Neuron (in vitro differentiated cells): Measurements from ENCODE around the gene SPRR2E.
"Not testable (repeated sequence)": the region's sequence is repeated elsewhere in the genome, so short reads cannot be mapped to it uniquely, and the experiment has no call there.

Source experiments
- H2AFZ ChIP-seq: one replicate; pipeline ENCODE4 v1.6.1; 2013; ENCODE audit warnings: low read depth, mild to moderate bottlenecking, inconsistent platforms, low read length, moderate library complexity
- H3K27me3 ChIP-seq: one replicate; pipeline ENCODE4 v1.6.1; 2013; ENCODE audit warnings: low read length; ENCODE audit not compliant: insufficient read depth
- H3K36me3 ChIP-seq: one replicate; pipeline ENCODE4 v1.6.1; 2013; ENCODE audit warnings: low read length; ENCODE audit not compliant: insufficient read depth
- H3K4me1 ChIP-seq: one replicate; pipeline ENCODE4 v1.6.1; 2013; ENCODE audit warnings: low read length; ENCODE audit not compliant: insufficient read depth
- H3K4me3 ChIP-seq: 2 replicates; pipeline ENCODE4 v1.5.1; 2013; ENCODE audit warnings: mild to moderate bottlenecking, low read length, moderate library complexity
- H3K9me3 ChIP-seq: one replicate; pipeline ENCODE4 v1.6.1; 2013; ENCODE audit warnings: low read length

Gene SPRR2E

GRCh38 chr1:153094426-153094825 lies at the start of gene SPRR2E:
Gene SPRR2E (minus strand): TSS chr1:153094526. CDS start chr1:153093751, 775 bp downstream.
- H3K4me1 ChIP-seq, result no peaks in the 10 kb centered on the region
- H3K36me3 ChIP-seq, result no peaks in the 10 kb centered on the region
- H2AFZ ChIP-seq, result no peak within 1 kb of the TSS
- no peak within 1 kb of the TSS for H3K4me3 ChIP-seq
- H3K9me3 ChIP-seq, result no peaks in the 10 kb centered on the region
- H3K27me3 ChIP-seq, result no peaks in the 10 kb centered on the region

- Histone ChIP-seq H2AFZ (no peak overlapping the region), H3K27me3 (peaks cover 2% of the 10 kb centered on the region), H3K4me1 (no peaks in the 10 kb centered on the region), H3K4me3 (no peak overlapping the region), H3K9me3 (no peaks in the 10 kb centered on the region), H3K36me3 (no peaks in the 10 kb centered on the region)
Measured at GRCh38 chr1:153141377-153141776, 47.1 kb upstream of the SPRR2E start.

- Histone ChIP-seq H3K36me3 (no peaks in the 10 kb centered on the region), H3K27me3 (peaks cover 2% of the 10 kb centered on the region), H3K4me3 (no peak overlapping the region), H3K9me3 (no peaks in the 10 kb centered on the region), H3K4me1 (no peaks in the 10 kb centered on the region), H2AFZ (no peak overlapping the region)
Measured at GRCh38 chr1:153140484-153140883, 46.2 kb upstream of the SPRR2E start.

- Histone ChIP-seq H3K9me3 (no peaks in the 10 kb centered on the region), H3K27me3 (no peaks in the 10 kb centered on the region), H3K36me3 (no peaks in the 10 kb centered on the region), H3K4me3 (no peak overlapping the region), H2AFZ (no peak overlapping the region), H3K4me1 (no peaks in the 10 kb centered on the region)
Measured at GRCh38 chr1:153133743-153134142, 39.4 kb upstream of the SPRR2E start.

GRCh38 chr1:153133267-153133666 lies 38.9 kb upstream of the SPRR2E start:
- Histone ChIP-seq H3K4me1 (no peaks in the 10 kb centered on the region), H3K27me3 (no peaks in the 10 kb centered on the region), H3K9me3 (no peaks in the 10 kb centered on the region), H3K4me3 (no peak overlapping the region), H2AFZ (no peak overlapping the region), H3K36me3 (no peaks in the 10 kb centered on the region)

- not testable (repeated sequence) for H3K36me3 ChIP-seq, H3K4me1 ChIP-seq, H3K9me3 ChIP-seq, H3K27me3 ChIP-seq, H3K4me3 ChIP-seq, H2AFZ ChIP-seq
Measured at GRCh38 chr1:153128688-153129087, 34.4 kb upstream of the SPRR2E start.

GRCh38 chr1:153127296-153127695 lies 33.0 kb upstream of the SPRR2E start:
- Histone ChIP-seq H3K4me1 (no peaks in the 10 kb centered on the region), H2AFZ (no peak overlapping the region), H3K9me3 (no peaks in the 10 kb centered on the region), H3K36me3 (no peaks in the 10 kb centered on the region), H3K27me3 (no peaks in the 10 kb centered on the region), H3K4me3 (no peak overlapping the region)

- Histone ChIP-seq H3K36me3 (no peaks in the 10 kb centered on the region), H3K4me3 (no peak overlapping the region), H3K9me3 (no peaks in the 10 kb centered on the region), H2AFZ (no peak overlapping the region), H3K27me3 (no peaks in the 10 kb centered on the region), H3K4me1 (no peaks in the 10 kb centered on the region)
Measured at GRCh38 chr1:153125536-153125935, 31.2 kb upstream of the SPRR2E start.

GRCh38 chr1:153123793-153124192 lies 29.5 kb upstream of the SPRR2E start:
- H3K27me3 ChIP-seq, H3K4me3 ChIP-seq, H2AFZ ChIP-seq, H3K36me3 ChIP-seq, H3K4me1 ChIP-seq, H3K9me3 ChIP-seq: not testable (repeated sequence)

GRCh38 chr1:153122831-153123421 lies 28.6 kb upstream of the SPRR2E start:
- Histone ChIP-seq H3K4me1 (no peaks in the 10 kb centered on the region), H3K27me3 (no peaks in the 10 kb centered on the region), H3K36me3 (no peaks in the 10 kb centered on the region), H2AFZ (no peak overlapping the region), H3K4me3 (no peak overlapping the region), H3K9me3 (no peaks in the 10 kb centered on the region)

- H3K4me3 ChIP-seq, result no peak overlapping the region
- no peaks in the 10 kb centered on the region for H3K27me3 ChIP-seq
- H2AFZ ChIP-seq, result no peak overlapping the region
- H3K9me3 ChIP-seq, result no peaks in the 10 kb centered on the region
- H3K36me3 ChIP-seq, result no peaks in the 10 kb centered on the region
- no peaks in the 10 kb centered on the region for H3K4me1 ChIP-seq
Measured at GRCh38 chr1:153120945-153121344, 26.6 kb upstream of the SPRR2E start.

- Histone ChIP-seq H3K9me3 (no peaks in the 10 kb centered on the region), H3K36me3 (no peaks in the 10 kb centered on the region), H3K4me1 (no peaks in the 10 kb centered on the region), H3K4me3 (no peak overlapping the region), H2AFZ (no peak overlapping the region), H3K27me3 (no peaks in the 10 kb centered on the region)
Measured at GRCh38 chr1:153119491-153119971, 25.2 kb upstream of the SPRR2E start.

- H3K9me3 ChIP-seq, H3K4me3 ChIP-seq, H3K4me1 ChIP-seq, H3K36me3 ChIP-seq, H3K27me3 ChIP-seq, H2AFZ ChIP-seq: not testable (repeated sequence)
Measured at GRCh38 chr1:153115264-153115663, 20.9 kb upstream of the SPRR2E start.

GRCh38 chr1:153113416-153113815 lies 19.1 kb upstream of the SPRR2E start, which contains the start of gene SPRR2F:
Gene SPRR2F (minus strand): TSS chr1:153113516. CDS start chr1:153112733, 783 bp downstream.
- no peaks in the 10 kb centered on the region for H3K9me3 ChIP-seq
- H2AFZ ChIP-seq, result no peak within 1 kb of the TSS
- H3K27me3 ChIP-seq, result no peaks in the 10 kb centered on the region
- H3K36me3 ChIP-seq, result no peaks in the 10 kb centered on the region
- no peak within 1 kb of the TSS for H3K4me3 ChIP-seq
- no peaks in the 10 kb centered on the region for H3K4me1 ChIP-seq
